Stimulated activated naive B cell treated with anti-CD40 and anti-IgM and Interleukin-4, amounts not matched to agents 10 μg/mL and 1 μg/mL and 100 μg/mL, for 72 hours (primary cell): ENCODE results near the gene CCSER1.
"Not testable (repeated sequence)": the region's sequence is repeated elsewhere in the genome, so short reads cannot be mapped to it uniquely, and the experiment has no call there.

Experiments used
- ATAC-seq, 2 donors: fragments of 150-1000 bp; cut with Tn5 transposase; replicated peaks; 2 replicates each; pipeline ENCODE4 v1.10.0; 2021; ENCODE audit warnings: moderate library complexity in 1 of 2
- DNase-seq: peaks from one replicate; pipeline ENCODE4 v3.0.0; 2021
- H3K27ac Mint-ChIP-seq: one replicate; pipeline ENCODE4 v1.8.0; 2022; ENCODE audit warnings: mild to moderate bottlenecking, mixed read lengths
- H3K27me3 Mint-ChIP-seq, 2 donors: one replicate each; pipeline ENCODE4 v1.8.0; 2022; ENCODE audit warnings: mixed read lengths in 2 of 2
- H3K36me3 Mint-ChIP-seq, 2 donors: one replicate each; pipeline ENCODE4 v1.8.0; 2022; ENCODE audit warnings: mixed read lengths in 2 of 2, mild to moderate bottlenecking in 1 of 2
- H3K4me1 Mint-ChIP-seq, 2 donors: one replicate each; pipeline ENCODE4 v1.8.0; 2022; ENCODE audit warnings: mixed read lengths in 2 of 2, mild to moderate bottlenecking in 1 of 2
- H3K4me3 Mint-ChIP-seq, 2 donors: one replicate each; pipeline ENCODE4 v1.8.0; 2022; ENCODE audit warnings: mild to moderate bottlenecking in 2 of 2, mixed read lengths in 2 of 2, moderate library complexity in 1 of 2
- H3K9me3 Mint-ChIP-seq, 2 donors: one replicate each; pipeline ENCODE4 v1.8.0; 2022; ENCODE audit warnings: mixed read lengths in 2 of 2, mild to moderate bottlenecking in 1 of 2

CCSER1 gene

DNA sequence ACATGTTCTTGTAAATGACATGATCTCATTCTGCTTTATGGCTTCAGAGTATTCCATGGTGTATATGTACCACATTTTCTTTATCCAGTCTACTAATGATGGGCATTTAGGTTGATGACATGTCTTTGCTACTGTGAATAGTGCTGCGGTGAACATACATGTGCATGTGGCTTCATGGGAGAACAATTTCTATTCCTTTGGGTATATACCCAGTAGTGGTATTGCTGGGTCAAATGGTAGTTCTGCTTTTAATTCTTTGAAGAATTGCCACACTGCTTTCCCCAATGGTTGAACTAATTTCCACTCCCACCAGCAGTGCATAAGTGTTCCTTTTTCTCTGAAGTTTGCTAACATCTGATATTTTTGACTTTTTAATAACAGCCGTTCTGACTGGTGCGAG lies 1080.3 kb downstream of the CCSER1 start:
- no peaks in the 10 kb centered on the region for H3K36me3 Mint-ChIP-seq
- H3K4me3 Mint-ChIP-seq = no peak overlapping the region
- H3K9me3 Mint-ChIP-seq = no peaks in the 10 kb centered on the region

DNA sequence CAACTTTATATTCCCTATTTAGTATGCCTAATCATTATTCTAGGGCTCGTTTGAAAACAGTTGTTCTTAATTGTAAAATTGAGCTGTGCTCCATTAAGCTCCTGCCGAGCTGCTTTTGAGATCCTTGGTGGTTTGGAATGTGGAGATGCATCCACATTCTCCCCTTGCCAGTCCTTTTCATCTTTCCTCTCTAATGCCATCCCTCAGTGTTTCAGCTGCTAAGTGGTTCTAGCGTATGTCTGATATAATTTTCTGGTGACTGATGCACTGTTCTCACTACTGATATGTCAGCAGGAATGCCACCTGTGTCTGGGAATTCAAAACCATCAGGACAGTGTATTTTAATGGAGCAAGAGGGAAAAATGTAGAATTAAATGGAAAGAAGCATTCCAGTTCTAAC lies 1085.0 kb downstream of the CCSER1 start:
- Mint-ChIP-seq H3K27me3 (no peaks in the 10 kb centered on the region), H3K4me1 (no peaks in the 10 kb centered on the region), H3K36me3 (no peaks in the 10 kb centered on the region), H3K27ac (no peak overlapping the region), H3K4me3 (no peak overlapping the region), H3K9me3 (peaks cover 0 to 2% of the 10 kb centered on the region in 2 donors)
- DNase-seq (no peak), ATAC-seq (no peak)

More for the DNA sequence above, 1080.3 kb downstream of the CCSER1 start:
- no peaks in the 10 kb centered on the region for H3K4me1 Mint-ChIP-seq
- no peak for DNase-seq
- no peak overlapping the region for H3K27ac Mint-ChIP-seq
- ATAC-seq = no peak
- no peaks in the 10 kb centered on the region for H3K27me3 Mint-ChIP-seq

DNA sequence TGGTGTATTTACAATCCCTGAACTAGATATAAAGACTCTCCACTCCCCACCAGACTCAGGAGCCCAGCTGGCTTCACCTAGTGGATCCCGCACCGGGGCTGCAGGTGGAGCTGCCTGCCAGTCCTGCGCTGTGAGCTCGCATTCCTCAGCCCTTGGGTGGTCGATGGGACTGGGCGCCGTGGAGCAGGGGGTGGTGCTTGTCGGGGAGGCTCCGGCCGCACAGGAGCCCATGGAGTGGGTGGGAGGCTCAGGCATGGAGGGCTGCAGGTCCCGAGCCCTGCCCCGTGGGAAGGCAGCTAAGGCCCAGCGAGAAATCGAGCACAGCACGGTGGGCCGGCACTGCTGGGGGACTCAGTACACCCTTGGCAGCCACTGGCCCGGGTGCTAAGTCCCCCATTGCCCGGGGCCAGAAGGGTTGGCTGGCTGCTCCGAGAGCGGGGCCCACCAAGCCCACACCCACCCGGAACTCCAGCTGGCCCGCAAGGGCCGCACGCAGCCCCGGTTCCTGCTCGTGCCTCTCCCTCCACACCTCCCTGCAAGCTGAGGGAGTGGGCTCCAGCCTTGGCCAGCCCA lies 1090.7 kb downstream of the CCSER1 start:
- H3K27me3 Mint-ChIP-seq, H3K4me1 Mint-ChIP-seq, ATAC-seq, H3K27ac Mint-ChIP-seq, DNase-seq, H3K36me3 Mint-ChIP-seq, H3K4me3 Mint-ChIP-seq, H3K9me3 Mint-ChIP-seq: not testable (repeated sequence)

DNA sequence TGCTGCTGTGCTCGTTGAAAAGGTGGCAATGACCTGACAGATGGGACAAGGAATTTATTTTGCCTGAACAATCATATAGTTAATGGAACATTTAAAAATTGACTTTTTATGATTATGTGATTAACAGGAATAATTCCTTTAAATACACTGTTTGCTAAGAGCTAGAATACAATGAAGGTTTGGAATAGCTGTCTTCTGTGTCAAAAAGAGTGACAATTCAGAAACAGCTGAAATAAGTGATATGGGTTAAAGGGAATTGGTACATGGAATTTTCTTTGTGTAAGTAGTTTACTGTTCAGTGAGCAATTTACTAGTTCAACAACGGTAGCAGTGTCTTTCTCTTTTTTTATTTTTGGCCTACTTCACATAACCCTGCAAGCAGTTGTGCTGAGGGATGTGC lies 1093.1 kb downstream of the CCSER1 start:
- ATAC-seq = no peak
- Mint-ChIP-seq H3K4me3 (no peak overlapping the region), H3K4me1 (no peaks in the 10 kb centered on the region), H3K36me3 (no peaks in the 10 kb centered on the region), H3K27me3 (no peaks in the 10 kb centered on the region), H3K9me3 (peaks cover 0 to 4% of the 10 kb centered on the region in 2 donors), H3K27ac (no peak overlapping the region)
- no peak for DNase-seq

DNA sequence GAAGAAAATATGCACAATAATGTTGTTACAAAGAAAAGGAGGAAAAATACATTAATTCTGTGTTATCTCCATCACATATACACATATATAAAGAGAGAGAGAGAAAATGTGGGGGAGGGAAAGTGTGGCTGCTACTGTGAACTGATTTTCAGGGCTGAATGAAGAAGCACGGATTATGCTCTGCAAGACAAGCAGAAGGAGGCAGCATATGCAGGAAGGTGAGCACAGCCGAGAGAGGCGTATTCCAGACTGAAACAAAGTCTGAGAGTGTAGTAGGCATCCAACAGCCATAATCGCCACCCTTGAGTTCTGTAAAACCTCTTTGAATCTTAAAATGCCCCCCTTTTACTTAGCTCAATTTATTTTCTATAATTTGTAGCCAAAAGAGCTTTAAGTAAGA lies 1094.8 kb downstream of the CCSER1 start:
- no peak overlapping the region for H3K27ac Mint-ChIP-seq

DNA sequence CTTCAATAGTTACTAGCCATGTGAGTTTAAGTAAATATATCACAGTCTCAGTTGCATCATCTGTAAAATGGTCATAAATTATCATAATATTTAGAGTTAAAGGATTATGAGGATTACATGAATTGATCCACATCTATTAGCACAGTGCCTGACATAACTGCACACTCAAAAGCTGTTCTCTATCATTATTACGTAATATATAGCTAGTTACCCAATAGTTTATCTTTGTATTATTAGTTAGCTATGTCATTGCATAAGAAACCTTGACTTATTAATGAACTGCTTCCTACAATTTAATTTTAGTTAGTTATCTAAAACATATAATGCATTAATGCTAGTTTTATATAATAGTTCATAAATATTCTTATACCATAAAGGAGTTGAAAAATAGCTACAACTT lies 1099.7 kb downstream of the CCSER1 start:
- ATAC-seq = no peak
- Mint-ChIP-seq H3K4me1 (no peaks in the 10 kb centered on the region), H3K4me3 (no peak overlapping the region), H3K27ac (no peak overlapping the region), H3K36me3 (no peaks in the 10 kb centered on the region), H3K27me3 (no peaks in the 10 kb centered on the region), H3K9me3 (peaks cover 0 to 1% of the 10 kb centered on the region in 2 donors)
- no peak for DNase-seq

More for the DNA sequence above, 1094.8 kb downstream of the CCSER1 start:
- Mint-ChIP-seq H3K4me1 (no peaks in the 10 kb centered on the region), H3K4me3 (no peak overlapping the region), H3K27me3 (no peaks in the 10 kb centered on the region), H3K36me3 (no peaks in the 10 kb centered on the region), H3K9me3 (peaks cover 0 to 4% of the 10 kb centered on the region in 2 donors)
- ATAC-seq = no peak
- DNase-seq = no peak

DNA sequence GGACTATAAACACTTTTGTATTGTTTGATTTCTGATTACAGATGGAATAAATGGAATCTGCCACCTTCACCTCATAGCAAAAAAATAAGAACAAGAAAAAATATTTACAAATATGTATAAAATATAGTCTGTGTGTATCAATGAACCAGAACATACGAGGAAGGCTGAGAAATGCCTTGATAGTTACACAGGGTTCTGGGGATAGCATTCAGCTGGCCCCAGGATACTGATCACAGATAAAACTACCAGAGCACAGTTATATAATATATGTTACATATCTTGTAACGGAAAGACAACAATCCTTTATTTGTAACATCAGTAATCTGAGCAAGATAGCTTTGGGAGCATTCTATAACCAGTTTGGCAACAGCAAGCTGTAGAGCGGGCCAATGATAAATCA lies 1101.5 kb downstream of the CCSER1 start:
- H3K9me3 Mint-ChIP-seq = no peaks in the 10 kb centered on the region
- DNase-seq = no peak
- ATAC-seq = no peak

DNA sequence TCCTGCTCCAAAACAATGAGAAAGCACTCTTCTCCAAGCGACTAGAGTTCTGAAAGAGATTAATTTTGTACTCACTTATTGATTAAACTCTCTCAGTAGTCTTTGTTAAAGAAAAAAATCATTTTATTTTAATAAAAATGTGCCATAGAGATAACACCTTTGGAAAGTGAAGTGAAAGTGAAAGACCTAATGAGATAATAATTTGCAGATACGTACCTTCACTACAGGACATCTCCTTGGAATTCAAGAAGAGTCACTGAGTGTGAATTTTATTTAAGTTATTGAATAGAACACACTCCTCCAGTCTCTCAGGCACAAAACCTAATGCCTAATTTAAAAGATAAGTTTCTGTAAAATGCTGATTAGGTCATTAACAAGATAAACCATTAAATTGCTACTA lies 1106.0 kb downstream of the CCSER1 start:
- H3K4me1 Mint-ChIP-seq = no peaks in the 10 kb centered on the region
- no peaks in the 10 kb centered on the region for H3K27me3 Mint-ChIP-seq
- H3K4me3 Mint-ChIP-seq = no peak overlapping the region
- H3K9me3 Mint-ChIP-seq = peaks cover 0 to 4% of the 10 kb centered on the region in 2 donors
- H3K27ac Mint-ChIP-seq = no peak overlapping the region
- no peaks in the 10 kb centered on the region for H3K36me3 Mint-ChIP-seq
- DNase-seq (no peak), ATAC-seq (no peak)

More for the DNA sequence above, 1101.5 kb downstream of the CCSER1 start:
- Mint-ChIP-seq H3K27ac (no peak overlapping the region), H3K36me3 (no peaks in the 10 kb centered on the region), H3K4me3 (no peak overlapping the region), H3K4me1 (no peaks in the 10 kb centered on the region), H3K27me3 (no peaks in the 10 kb centered on the region)

DNA sequence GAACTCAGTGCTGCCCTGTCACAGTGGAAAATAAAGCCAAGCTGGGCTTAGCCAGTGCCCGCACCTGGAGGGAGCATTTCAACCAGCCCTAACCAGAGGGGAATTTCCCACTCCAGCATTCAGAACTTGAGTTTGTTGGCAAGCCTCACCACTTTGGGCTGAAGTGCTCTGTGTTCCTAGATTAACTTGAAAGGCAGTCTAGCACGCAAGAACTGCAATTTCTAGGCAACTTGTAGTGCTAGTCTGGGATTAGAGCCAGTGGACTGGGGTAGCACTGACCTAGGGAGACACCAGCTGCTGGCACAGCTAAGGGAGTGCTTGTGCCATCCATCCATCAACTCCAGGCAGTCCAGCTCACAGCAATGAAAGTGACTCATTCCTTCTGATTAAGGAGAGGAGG lies 1115.9 kb downstream of the CCSER1 start:
- Mint-ChIP-seq H3K9me3 (peaks cover 7 to 9% of the 10 kb centered on the region in 2 donors), H3K27me3 (no peaks in the 10 kb centered on the region), H3K4me1 (no peaks in the 10 kb centered on the region), H3K27ac (no peak overlapping the region), H3K4me3 (no peak overlapping the region), H3K36me3 (no peaks in the 10 kb centered on the region)
- ATAC-seq = no peak
- DNase-seq = no peak

DNA sequence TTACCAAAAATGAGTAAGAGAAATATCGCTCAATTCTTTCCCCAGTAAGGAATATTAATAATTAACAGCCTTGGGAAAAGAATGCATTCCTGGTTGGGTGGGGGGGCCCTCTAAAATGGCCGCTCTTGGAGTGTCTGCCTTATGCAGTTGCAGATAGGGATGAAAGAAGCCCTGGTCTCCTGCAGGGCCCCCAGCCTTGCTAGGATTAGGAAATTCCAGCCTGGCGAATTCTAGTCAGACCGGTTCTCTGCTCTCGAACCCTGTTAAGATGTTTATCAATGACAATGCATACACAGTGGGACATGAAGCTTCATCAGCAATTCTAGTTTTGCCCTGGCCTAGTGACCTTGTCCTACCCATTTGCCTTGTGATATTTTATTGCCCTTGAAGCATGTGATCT lies 1128.8 kb downstream of the CCSER1 start:
- no peak overlapping the region for H3K4me3 Mint-ChIP-seq
- ATAC-seq (no peak), DNase-seq (no peak)
- no peaks in the 10 kb centered on the region for H3K4me1 Mint-ChIP-seq
- no peaks in the 10 kb centered on the region for H3K36me3 Mint-ChIP-seq
- H3K27me3 Mint-ChIP-seq = no peaks in the 10 kb centered on the region
- H3K27ac Mint-ChIP-seq = no peak overlapping the region
- peaks cover 0 to 8% of the 10 kb centered on the region in 2 donors for H3K9me3 Mint-ChIP-seq

DNA sequence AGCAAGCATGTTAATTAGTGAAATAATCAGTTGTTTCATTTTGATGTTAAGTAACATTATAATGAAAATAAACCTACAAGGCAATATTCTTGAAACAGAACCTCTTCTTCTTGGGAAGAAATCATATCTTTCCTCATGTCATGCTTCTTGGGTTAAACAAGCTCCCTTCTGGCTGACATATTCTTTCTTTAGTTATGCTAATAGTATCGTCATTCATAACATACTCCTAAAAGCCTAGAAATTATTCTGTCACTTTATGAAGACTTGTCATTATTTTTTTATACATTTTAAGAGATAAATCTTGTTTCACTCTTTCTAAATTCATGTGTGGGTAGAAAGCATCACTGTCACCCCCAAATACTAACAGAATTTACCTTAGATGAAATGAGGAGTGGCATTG lies 1129.6 kb downstream of the CCSER1 start:
- H3K9me3 Mint-ChIP-seq = peaks cover 5 to 8% of the 10 kb centered on the region in 2 donors
- DNase-seq = no peak
- no peaks in the 10 kb centered on the region for H3K36me3 Mint-ChIP-seq
- no peak overlapping the region for H3K4me3 Mint-ChIP-seq
- no peaks in the 10 kb centered on the region for H3K27me3 Mint-ChIP-seq
- H3K4me1 Mint-ChIP-seq = no peaks in the 10 kb centered on the region
- ATAC-seq = no peak
- no peak overlapping the region for H3K27ac Mint-ChIP-seq

DNA sequence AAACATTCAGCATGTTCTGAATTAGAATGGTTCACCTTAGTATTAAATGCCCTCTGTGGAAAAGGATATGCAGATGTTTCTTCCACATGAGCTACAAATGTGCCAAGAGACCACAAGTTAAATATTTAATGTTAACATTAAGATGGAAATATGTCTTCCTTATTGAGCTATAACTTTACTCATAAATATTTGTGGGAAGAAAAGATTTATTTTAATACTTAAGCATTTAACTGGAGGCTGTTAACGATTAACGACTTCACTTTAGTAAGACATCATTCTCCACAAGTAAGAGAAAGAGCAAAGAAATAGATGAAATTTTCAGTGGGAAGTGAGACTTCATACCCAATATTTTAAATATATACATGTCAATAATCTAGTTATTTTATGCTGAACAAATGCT lies 1130.5 kb downstream of the CCSER1 start:
- H3K27ac Mint-ChIP-seq = no peak overlapping the region
- ATAC-seq = no peak
- H3K4me3 Mint-ChIP-seq = no peak overlapping the region
- peaks cover 5 to 8% of the 10 kb centered on the region in 2 donors for H3K9me3 Mint-ChIP-seq
- H3K4me1 Mint-ChIP-seq = no peaks in the 10 kb centered on the region
- no peaks in the 10 kb centered on the region for H3K36me3 Mint-ChIP-seq
- no peak for DNase-seq
- H3K27me3 Mint-ChIP-seq = no peaks in the 10 kb centered on the region

DNA sequence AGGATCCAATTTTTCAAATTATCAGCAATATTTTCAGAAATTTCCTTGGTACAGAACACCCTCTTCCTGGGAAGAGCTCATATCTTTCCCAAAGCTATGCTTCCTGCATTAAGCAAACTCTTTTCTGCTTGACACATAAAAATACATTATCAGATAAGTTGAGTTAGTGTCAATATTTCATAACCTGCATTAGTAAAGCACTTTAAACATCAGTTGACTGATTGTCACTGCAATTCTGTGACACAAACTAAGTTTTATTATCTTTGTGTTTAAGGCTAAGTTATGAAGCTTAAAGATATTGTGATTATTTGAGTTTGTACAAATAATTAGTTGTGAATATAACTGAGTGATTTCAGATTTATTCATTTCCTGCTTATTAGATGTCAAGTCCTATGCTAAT lies 1131.1 kb downstream of the CCSER1 start:
- ATAC-seq (no peak), DNase-seq (no peak)
- Mint-ChIP-seq H3K27me3 (no peaks in the 10 kb centered on the region), H3K4me1 (no peaks in the 10 kb centered on the region), H3K4me3 (no peak overlapping the region), H3K9me3 (peaks cover 5 to 8% of the 10 kb centered on the region in 2 donors), H3K27ac (no peak overlapping the region), H3K36me3 (no peaks in the 10 kb centered on the region)

DNA sequence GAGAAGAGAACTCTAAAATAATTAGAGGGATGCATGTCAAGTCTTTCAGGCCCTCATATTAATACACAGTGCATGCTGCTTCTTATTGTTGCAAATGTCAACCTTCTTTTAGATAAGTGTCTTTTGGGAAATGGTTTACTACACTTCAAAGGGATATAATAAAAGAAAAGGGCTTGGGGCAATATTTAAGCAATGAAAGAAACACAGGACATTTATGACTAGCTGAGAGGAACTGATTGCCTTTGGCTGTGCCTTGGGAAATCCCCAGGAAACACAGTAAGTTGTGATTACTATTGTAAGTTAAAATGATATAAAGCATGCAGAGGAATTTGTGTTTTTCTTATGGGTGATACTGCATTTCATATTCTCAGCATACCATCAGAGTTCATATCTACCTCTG lies 1140.3 kb downstream of the CCSER1 start:
- H3K27ac Mint-ChIP-seq = no peak overlapping the region

DNA sequence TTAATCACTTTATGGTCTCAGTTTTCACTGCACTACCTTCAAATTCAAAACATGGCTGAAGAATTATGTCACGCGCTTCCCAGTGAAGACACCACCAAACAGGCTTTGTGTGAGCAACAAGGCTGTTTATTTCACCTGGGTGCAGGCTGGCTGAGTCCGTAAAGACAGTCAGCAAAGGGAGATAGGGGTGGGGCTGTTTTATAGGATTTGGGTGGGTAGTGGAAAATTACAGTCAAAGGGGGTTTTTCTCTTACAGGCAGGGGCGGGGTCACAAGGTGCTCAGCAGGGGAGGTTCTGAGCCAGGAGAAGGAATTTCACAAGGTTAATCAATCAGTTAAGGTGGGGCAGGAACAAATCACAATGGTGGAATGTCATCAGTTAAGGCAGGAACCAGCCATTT lies 1141.3 kb downstream of the CCSER1 start:
- Mint-ChIP-seq H3K9me3 (peaks cover 11 to 20% of the 10 kb centered on the region in 2 donors), H3K27ac (peak overlapping the region; percentile 42)
- H3K4me3 Mint-ChIP-seq, DNase-seq, H3K4me1 Mint-ChIP-seq, H3K27me3 Mint-ChIP-seq, H3K36me3 Mint-ChIP-seq, ATAC-seq: not testable (repeated sequence)

More for the DNA sequence above, 1140.3 kb downstream of the CCSER1 start:
- no peaks in the 10 kb centered on the region for H3K4me1 Mint-ChIP-seq
- H3K36me3 Mint-ChIP-seq = no peaks in the 10 kb centered on the region
- H3K27me3 Mint-ChIP-seq = no peaks in the 10 kb centered on the region
- no peak for ATAC-seq
- H3K9me3 Mint-ChIP-seq = peaks cover 4 to 12% of the 10 kb centered on the region in 2 donors
- H3K4me3 Mint-ChIP-seq = no peak overlapping the region
- DNase-seq = no peak

DNA sequence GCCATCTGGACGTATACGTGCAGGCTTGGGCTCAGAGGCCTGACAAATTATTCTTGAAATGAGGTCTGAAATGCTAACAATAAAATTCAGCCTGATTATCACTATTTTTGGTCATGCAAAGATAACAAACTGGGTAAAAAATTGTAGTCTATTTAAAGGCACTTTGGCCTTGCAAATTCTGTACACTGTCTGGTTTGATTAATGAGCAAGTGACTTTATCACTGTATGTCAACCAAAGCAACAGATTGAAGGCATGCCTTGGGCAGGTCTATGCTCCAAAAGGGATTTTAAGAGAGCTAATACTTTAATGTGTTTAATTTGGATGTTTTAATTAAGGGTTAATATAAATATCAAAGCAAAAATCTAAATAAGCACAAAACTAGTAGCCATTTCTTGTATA lies 1141.7 kb downstream of the CCSER1 start:
- H3K27ac Mint-ChIP-seq = no peak overlapping the region
- no peak for ATAC-seq
- H3K36me3 Mint-ChIP-seq = no peaks in the 10 kb centered on the region
- peaks cover 13 to 21% of the 10 kb centered on the region in 2 donors for H3K9me3 Mint-ChIP-seq
- no peak overlapping the region for H3K4me3 Mint-ChIP-seq
- no peaks in the 10 kb centered on the region for H3K27me3 Mint-ChIP-seq
- no peak for DNase-seq
- H3K4me1 Mint-ChIP-seq = no peaks in the 10 kb centered on the region
